K562 (cell line): Measurements from ENCODE around the gene UGT1A9. TPM values are rescaled to one million over a fixed set of nuclear protein-coding genes. Genes with fewer than 3 reads are reported as not detected.

Source experiments
- ATAC-seq: fragments of 200-7000 bp; cut with Tn5 transposase; 3 replicates; pipeline ENCODE4 v1.9.1; 2020; ENCODE audit warnings: moderate library complexity
- BruUV-seq: library from RNA; stranded (reverse); fragments of 400-500 nt; replicated peaks from 2 replicates; lab custom pipeline; 2021; lab: Mats Ljungman, UMichigan
- CTCF ChIA-PET: fragments of 300-600 bp; formaldehyde crosslinking; extraction: SDS; loops from one replicate; lab custom pipeline; 2021; ENCODE audit warnings: low intra/inter-chr PET ratio; lab: Yijun Ruan, JAX
- POLR2A ChIA-PET: fragments of 300-600, 350-650 bp; sonication (Branson Sonifier 250); formaldehyde crosslinking; extraction: SDS; loops from one replicate; lab custom pipeline; 2021; ENCODE audit warnings: antibody characterized with exemption, inconsistent platforms; lab: Yijun Ruan, JAX
- DNase-seq, 4 experiments: peaks; one replicate each; pipeline versions ENCODE4 v3.0.0 to v3.0.0-alpha.2; 2011 to 2018; ENCODE audit warnings: low spot score in 3 of 4, mixed read lengths in 3 of 4; ENCODE audit errors: extremely low read depth in 1 of 4
- FAIRE-seq: peaks from 2 replicates; lab custom pipeline; 2011; peaks lifted over from hg19 to GRCh38; lab: Jason Lieb, UNC
- H2AFZ ChIP-seq: 2 replicates; pipeline ENCODE4 v1.6.0; 2011; ENCODE audit warnings: low read depth, low read length, control low read depth, inconsistent platforms
- H3K27ac ChIP-seq: fragments of 200-600 bp; 3 replicates; pipeline ENCODE4 v1.8.0; 2011; ENCODE audit warnings: low read depth, mild to moderate bottlenecking, control low read depth, inconsistent platforms, low read length, moderate library complexity, mixed read lengths; ENCODE audit errors: extremely low read depth
- H3K27me3 ChIP-seq, 2 experiments: fragments of 300-600 bp in 1 of 2; 2 replicates in 1 of 2; 3 replicates in 1 of 2; pipeline versions ENCODE4 v1.6.0 to v1.8.0; 2011; ENCODE audit warnings: inconsistent platforms in 2 of 2, low read length in 2 of 2, mild to moderate bottlenecking in 1 of 2, mixed read lengths in 1 of 2, moderate library complexity in 1 of 2; ENCODE audit not compliant: control insufficient read depth in 2 of 2, insufficient read depth in 2 of 2
- H3K36me3 ChIP-seq: fragments of 300-600 bp; 3 replicates; pipeline ENCODE4 v1.8.0; 2011; ENCODE audit warnings: mild to moderate bottlenecking, low read length, inconsistent platforms; ENCODE audit not compliant: control insufficient read depth, insufficient read depth
- H3K4me1 ChIP-seq, 2 experiments: fragments of 200-600 bp in 1 of 2; replicated peaks in 1 of 2; 2 replicates in 1 of 2; 3 replicates in 1 of 2; pipeline versions ENCODE4 v1.5.1 to v1.8.0; 2011; ENCODE audit warnings: inconsistent platforms in 2 of 2, low read length in 2 of 2, mild to moderate bottlenecking in 1 of 2, mixed read lengths in 1 of 2, moderate library complexity in 1 of 2; ENCODE audit not compliant: control insufficient read depth in 2 of 2, insufficient read depth in 2 of 2
- H3K4me2 ChIP-seq: 2 replicates; pipeline ENCODE4 v1.6.1; 2011; ENCODE audit warnings: low read length, control low read depth, inconsistent platforms, mixed read lengths; ENCODE audit not compliant: insufficient read depth
- H3K4me3 ChIP-seq: fragments of 200-600 bp; sonication (generic), shearing (Covaris generic); 2 replicates; pipeline ENCODE4 v1.5.1; 2016; ENCODE audit warnings: control low read depth, inconsistent platforms
- H3K79me2 ChIP-seq: fragments of 200-600 bp; 3 replicates; pipeline ENCODE4 v1.8.0; 2011; ENCODE audit warnings: low read length, inconsistent platforms; ENCODE audit not compliant: control insufficient read depth, insufficient read depth
- H3K9ac ChIP-seq, 2 experiments: 2 replicates each; pipeline versions ENCODE4 v1.6.0 to v1.6.1; 2011; ENCODE audit warnings: low read depth in 2 of 2, low read length in 2 of 2, control low read depth in 1 of 2, inconsistent platforms in 1 of 2, mild to moderate bottlenecking in 1 of 2, mixed read lengths in 1 of 2; ENCODE audit not compliant: insufficient read depth in 1 of 2
- H3K9me1 ChIP-seq: one replicate; pipeline ENCODE4 v1.6.0; 2011; ENCODE audit warnings: inconsistent platforms, mild to moderate bottlenecking, low read length, moderate library complexity; ENCODE audit not compliant: control insufficient read depth, insufficient read depth
- H3K9me3 ChIP-seq: replicated peaks from 2 replicates; pipeline ENCODE4 v1.5.1; 2011; ENCODE audit warnings: low read depth, low read length, inconsistent platforms; ENCODE audit not compliant: control insufficient read depth, insufficient read depth
- H4K20me1 ChIP-seq: replicated peaks from 2 replicates; pipeline ENCODE4 v1.6.1; 2011; ENCODE audit warnings: low read length, inconsistent platforms, mixed read lengths; ENCODE audit not compliant: control insufficient read depth, insufficient read depth
- BRD9 ChIP-seq: fragments of 450-650 bp; IDR thresholded peaks from 2 replicates; pipeline ENCODE4 v1.6.1; 2018; ENCODE audit warnings: low read depth; ENCODE audit not compliant: partially characterized antibody
- CBFA2T2 ChIP-seq: fragments of 450-650 bp; conservative IDR thresholded peaks from 2 replicates; pipeline ENCODE4 v1.6.1; 2017; ENCODE audit warnings: mild to moderate bottlenecking
- CBFB ChIP-seq: sonication (generic); formaldehyde crosslinking; IDR thresholded peaks from 2 replicates; pipeline ENCODE4 v1.4.0; 2020; ENCODE audit warnings: mild to moderate bottlenecking, missing genetic modification reagents
- DLX4 ChIP-seq: fragments of 250-450 bp; sonication (Bioruptor Pico); IDR thresholded peaks from 2 replicates; pipeline ENCODE4 v1.6.1; 2021; ENCODE audit warnings: mild to moderate bottlenecking
- MTF1 ChIP-seq: fragments of 250-450 bp; sonication (Bioruptor Pico); IDR thresholded peaks from 2 replicates; pipeline ENCODE4 v1.9.0; 2021; ENCODE audit warnings: moderate library complexity, mild to moderate bottlenecking, inconsistent platforms, borderline replicate concordance
- POLR2A ChIP-seq: fragments of 450-650 bp; conservative IDR thresholded peaks from 2 replicates; pipeline ENCODE4 v1.6.1; 2016
- RREB1 ChIP-seq: fragments of 250-450 bp; sonication (Bioruptor Pico); IDR thresholded peaks from 2 replicates; pipeline ENCODE4 v1.4.0; 2020
- YY1 ChIP-seq, 3 experiments: IDR thresholded peaks; 2 replicates each; pipeline ENCODE4 v1.6.1; 2011; ENCODE audit warnings: low read length in 2 of 3, mild to moderate bottlenecking in 2 of 3, moderate library complexity in 2 of 3, borderline replicate concordance in 1 of 3, control low read depth in 1 of 3, low read depth in 1 of 3; ENCODE audit not compliant: insufficient read depth in 3 of 3, insufficient replicate concordance in 2 of 3, control insufficient read depth in 1 of 3, insufficient read length in 1 of 3; ENCODE audit errors: extremely low read depth in 1 of 3
- ZNF24 ChIP-seq: fragments of 450-650 bp; IDR thresholded peaks from 2 replicates; pipeline ENCODE4 v1.6.1; 2016
- ZNF695 ChIP-seq: fragments of 450-650 bp; formaldehyde crosslinking; IDR thresholded peaks from 2 replicates; pipeline ENCODE4 v1.4.0; 2020; ENCODE audit warnings: mild to moderate bottlenecking, moderate library complexity
- ZZZ3 ChIP-seq: fragments of 450-650 bp; IDR thresholded peaks from 2 replicates; pipeline ENCODE4 v1.6.1; 2016; ENCODE audit warnings: antibody characterized with exemption, mild to moderate bottlenecking, moderate library complexity
- WGBS: fragments of 100-300 bp; shearing (Covaris generic); methylation state at CpG from one replicate; pipeline ENCODE4 v1.1.6; 2016; ENCODE audit warnings: low coverage, mixed read lengths; ENCODE audit not compliant: insufficient coverage; ENCODE audit errors: missing lambda C conversion rate; 5-methylcytosine and 5-hydroxymethylcytosine counted together
- in situ Hi-C: fragments of 300-500 bp; cut with MboI; formaldehyde crosslinking; loops from 4 replicates; pipeline ENCODE4 v1.15.0; 2018; ENCODE audit warnings: inconsistent platforms, mixed read lengths
- intact Hi-C: fragments of 100-400 bp; cut with micrococcal nuclease; formaldehyde crosslinking; loops from 2 replicates; pipeline ENCODE4 v1.14.2; 2022
- polyA plus RNA-seq, 8 experiments: library from polyadenylated mRNA; depleted of rRNA in 4 of 8; stranded (reverse) in 5 of 8; unstranded in 3 of 8; fragments of >200 nt; fragmentation: Nextera tagmentation in 2 of 8; fragmentation: Illumina TruSeq in 1 of 8; extraction: Ambion mirVana in 2 of 8; extraction: Trizol in 1 of 8; gene quantifications; 2 replicates each; pipeline versions ENCODE4 v1.2.1 to v1.2.3, GENCODE V29; 2011 to 2014; ENCODE audit warnings: inconsistent platforms in 1 of 8, missing spikeins in 1 of 8
- total RNA-seq, 7 experiments: library from RNA; depleted of rRNA in 6 of 7; stranded (reverse); fragments of >200 nt in 6 of 7; fragmentation: Illumina TruSeq in 2 of 7; extraction: Trizol in 2 of 7; gene quantifications; 2 replicates each; pipeline versions ENCODE4 v1.2.1 to v1.2.3, GENCODE V29; 2011 to 2021; ENCODE audit warnings: low replicate concordance in 1 of 7
- TF ChIP-seq, protein P1 (sequence below): fragments of 250-450 bp; sonication (Bioruptor Pico); IDR thresholded peaks from 2 replicates; pipeline ENCODE4 v1.4.0; 2020; ENCODE audit warnings: mild to moderate bottlenecking

UGT1A9 gene
- total and polyA plus RNA-seq, 9 of the 15 experiments (the other 6 are each of a cell fraction or from before 2014, with no cell fraction given), result 0.09 TPM; not detected in 8

- CTCF ChIA-PET, result interaction anchor here (0.7 kb wide), 1 partner anchor 56 kb away, joined by 3 read pairs; no protein-coding TSS in a partner anchor
- H3K9ac ChIP-seq, result no peak overlapping the region
- no peaks in the 10 kb centered on the region for H3K9me3 ChIP-seq
- TF ChIP-seq BRD9 (no peak), DLX4 (no peak), YY1 (IDR thresholded peaks at IDR 0.05; ENCODE audit: borderline replicate concordance in 1 of 3, control insufficient read depth in 1 of 3, extremely low read depth in 1 of 3, insufficient read depth in 3 of 3, insufficient read length in 1 of 3, insufficient replicate concordance in 2 of 3, low read depth in 1 of 3, low read length in 2 of 3) (no peak), CBFA2T2 (0 out of 2 replicates have a peak, but pooled peaks have one; percentile 4), ZNF695 (CRISPR knock-in tag) (no peak), ZNF24 (no peak), MTF1 (CRISPR knock-in tag) (no peak), CBFB (CRISPR knock-in tag) (no peak), POLR2A (no peak), ZZZ3 (no peak), RREB1 (CRISPR knock-in tag) (no peak)
- TF ChIP-seq, protein P1, sequence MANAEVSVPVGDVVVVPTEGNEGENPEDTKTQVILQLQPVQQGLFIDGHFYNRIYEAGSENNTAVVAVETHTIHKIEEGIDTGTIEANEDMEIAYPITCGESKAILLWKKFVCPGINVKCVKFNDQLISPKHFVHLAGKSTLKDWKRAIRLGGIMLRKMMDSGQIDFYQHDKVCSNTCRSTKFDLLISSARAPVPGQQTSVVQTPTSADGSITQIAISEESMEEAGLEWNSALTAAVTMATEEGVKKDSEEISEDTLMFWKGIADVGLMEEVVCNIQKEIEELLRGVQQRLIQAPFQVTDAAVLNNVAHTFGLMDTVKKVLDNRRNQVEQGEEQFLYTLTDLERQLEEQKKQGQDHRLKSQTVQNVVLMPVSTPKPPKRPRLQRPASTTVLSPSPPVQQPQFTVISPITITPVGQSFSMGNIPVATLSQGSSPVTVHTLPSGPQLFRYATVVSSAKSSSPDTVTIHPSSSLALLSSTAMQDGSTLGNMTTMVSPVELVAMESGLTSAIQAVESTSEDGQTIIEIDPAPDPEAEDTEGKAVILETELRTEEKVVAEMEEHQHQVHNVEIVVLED (CRISPR knock-in tag), result no peak
These were observed 37.2 kb downstream of the UGT1A9 start for GRCh38 chr2:233708942-233709341.

More at GRCh38 chr2:233708942-233709341, 37.2 kb downstream of the UGT1A9 start:
- DNase-seq, result peak; percentile 7 to 25 (median 20)
- H3K4me1 ChIP-seq, result 0 out of 5 replicates have a peak, but pooled peaks cover 0 to 3% of the 10 kb centered on the region in 2 experiments
- no peaks in the 10 kb centered on the region for H3K9me1 ChIP-seq
- H2AFZ ChIP-seq, result no peak overlapping the region
- WGBS, result 18% methylated on average over 5 of the region's 5 CpGs
- H3K27ac ChIP-seq, result no peak overlapping the region
- peak; percentile 46; the same call in 1 of the 3 replicates for ATAC-seq
- H3K27me3 ChIP-seq, result peaks cover 0 to 14% of the 10 kb centered on the region in 2 experiments; a peak in 3 of 5 replicates
- FAIRE-seq, result no peak
- in situ Hi-C loops, result no loop called here
- H3K4me3 ChIP-seq, result no peak overlapping the region
- intact Hi-C loops, result no loop called here
- H3K4me2 ChIP-seq, result no peak overlapping the region
- H4K20me1 ChIP-seq, result no peaks in the 10 kb centered on the region
- H3K36me3 ChIP-seq, result no peaks in the 10 kb centered on the region
- H3K79me2 ChIP-seq, result no peaks in the 10 kb centered on the region
- no TSS peak for BruUV-seq
- POLR2A ChIA-PET, result interaction anchor here (0.6 kb wide), 1 partner anchor 28 kb away, joined by 3 read pairs; no protein-coding TSS in a partner anchor
